GOT3 (cell line): ENCODE results near the gene PNPT1.
"Not testable (repeated sequence)": the region's sequence is repeated elsewhere in the genome, so short reads cannot be mapped to it uniquely, and the experiment has no call there.

Experiments
- DNase-seq: peaks from one replicate; lab custom pipeline; 2025; ENCODE audit warnings: mixed read lengths; lab: John Stamatoyannopoulos, UW

Gene PNPT1

DNA sequence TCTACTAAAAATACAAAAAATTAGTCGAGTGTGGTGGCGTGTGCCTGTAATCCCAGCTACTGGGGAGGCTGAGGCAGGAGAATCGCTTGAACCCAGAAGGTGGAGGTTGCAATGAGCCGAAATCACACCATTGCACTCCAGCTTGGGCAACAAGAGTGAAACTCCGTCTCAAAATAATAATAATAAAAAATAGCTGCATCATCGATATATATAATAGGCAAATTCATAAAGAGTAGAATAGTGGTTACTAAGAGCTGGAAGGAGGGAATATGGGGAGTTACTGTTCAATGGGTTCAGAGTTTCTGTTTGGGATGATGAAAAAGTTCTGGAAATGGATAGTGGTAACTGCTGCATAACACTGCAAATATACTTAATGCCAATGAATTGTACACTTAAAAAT is 96.8 kb downstream of the PNPT1 start:
- not testable (repeated sequence) for DNase-seq

DNA sequence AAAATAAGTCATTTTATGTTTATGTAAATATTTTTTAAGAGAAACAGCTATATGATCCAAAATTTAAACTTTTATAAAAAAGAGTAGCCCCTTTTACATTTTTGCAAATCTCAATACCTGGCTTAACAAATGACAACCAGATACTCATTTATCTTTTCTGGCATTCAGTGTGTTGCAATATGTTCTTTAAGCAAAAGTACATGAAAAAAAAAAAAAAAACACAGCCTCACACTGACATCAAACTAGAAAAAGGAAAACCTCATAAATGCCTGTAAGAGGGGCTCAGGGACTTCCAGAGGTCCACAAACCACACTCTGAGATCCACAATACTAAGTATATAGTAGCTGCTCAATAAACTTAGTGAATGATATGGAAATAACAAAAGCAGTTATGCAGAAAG is 98.1 kb downstream of the PNPT1 start:
- DNase-seq = no peak

GRCh38 chr2:55592130-55592529 is 101.5 kb downstream of the PNPT1 start:
- no peak for DNase-seq

GRCh38 chr2:55590810-55591440 is 102.7 kb downstream of the PNPT1 start:
- no peak for DNase-seq

DNA sequence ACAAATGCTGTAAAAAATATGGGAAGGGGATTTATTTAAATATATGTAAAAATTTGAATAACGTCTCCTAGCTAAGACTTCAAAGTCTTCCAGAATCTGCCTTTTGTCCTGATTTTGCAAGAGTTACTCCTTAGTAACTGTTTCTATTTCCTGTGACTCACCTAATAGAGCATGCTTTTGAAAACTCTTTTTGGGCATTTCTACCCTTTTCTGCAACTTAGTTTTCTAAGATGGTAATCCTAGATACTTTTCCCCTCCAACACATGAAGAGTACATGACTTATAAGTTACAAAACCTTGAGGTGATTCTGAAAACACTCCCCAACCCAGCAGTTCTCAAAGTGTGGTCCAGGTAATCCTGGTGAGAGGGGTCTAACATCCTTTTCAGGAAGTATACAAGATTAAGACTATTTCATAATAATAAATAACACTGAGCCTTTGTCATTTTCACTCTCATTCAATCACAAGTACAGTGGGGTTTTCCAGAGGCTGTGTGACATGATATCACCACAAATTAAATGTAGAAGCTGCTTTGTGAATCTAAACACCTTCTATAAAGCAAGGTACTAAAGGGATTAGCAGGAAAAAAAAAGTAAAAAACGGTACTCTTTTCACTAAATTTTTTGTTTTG is 108.1 kb downstream of the PNPT1 start:
- DNase-seq = no peak
